ENCODE data around the gene ARHGAP10.

ARHGAP10 gene

DNA sequence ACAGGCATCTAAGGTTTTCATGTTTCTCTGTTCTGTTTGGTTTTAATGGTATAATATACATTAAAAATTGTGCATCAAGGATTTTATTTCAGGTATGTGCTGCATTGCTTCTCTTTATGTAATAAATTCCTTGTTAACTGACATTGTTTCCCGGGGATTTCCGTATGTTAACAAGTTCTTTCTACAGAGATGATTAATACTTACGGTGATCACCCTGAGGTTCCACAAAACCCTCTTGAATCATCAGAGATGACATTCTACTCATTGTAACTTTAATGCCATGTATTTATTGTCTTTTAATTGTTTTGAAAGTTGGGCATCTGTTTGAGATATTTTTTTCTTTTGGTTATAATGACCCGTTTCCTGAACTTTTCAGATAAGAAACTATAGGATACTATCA lies 37.5 kb downstream of the ARHGAP10 start:
- no peaks in the 10 kb centered on the region for H3K27me3 Mint-ChIP-seq
- H3K4me1 Mint-ChIP-seq (ENCODE audit: low read depth) = peaks cover 79% of the 10 kb centered on the region
- intact Hi-C loops (cut with micrococcal nuclease) = loop anchor here (2.0 kb wide), 1 partner anchor 17 kb away; no protein-coding TSS in a partner anchor
- H3K36me3 Mint-ChIP-seq (ENCODE audit: low read depth) = peaks cover 51% of the 10 kb centered on the region
- no peaks in the 10 kb centered on the region for H3K9me3 Mint-ChIP-seq
- H3K4me3 Mint-ChIP-seq = no peak overlapping the region
- H3K27ac Mint-ChIP-seq = peak overlapping the region; percentile 15

DNA sequence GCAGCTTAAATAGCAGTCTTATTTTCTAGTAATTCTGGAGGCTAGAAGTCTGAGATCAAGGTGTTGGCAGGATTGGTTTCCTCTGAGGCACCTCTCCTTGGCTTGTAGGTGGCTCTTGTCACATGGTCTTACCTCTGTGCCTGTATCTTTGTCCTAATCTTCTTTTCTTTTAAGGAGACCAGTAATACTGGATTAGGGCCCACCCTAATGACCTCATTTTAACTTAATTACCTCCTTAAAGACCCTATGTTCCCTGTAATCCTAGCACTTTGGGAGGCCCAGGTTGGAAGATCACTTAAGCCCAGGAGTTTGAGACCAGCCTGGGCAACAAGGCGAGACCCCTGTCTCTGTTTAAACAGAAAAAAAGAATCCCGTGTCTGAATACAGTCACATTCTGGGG lies 38.9 kb downstream of the ARHGAP10 start:
- peaks cover 49% of the 10 kb centered on the region for H3K36me3 Mint-ChIP-seq (ENCODE audit: low read depth)
- H3K27ac Mint-ChIP-seq = no peak overlapping the region
- no peak overlapping the region for H3K4me3 Mint-ChIP-seq
- H3K4me1 Mint-ChIP-seq (ENCODE audit: low read depth) = peaks cover 81% of the 10 kb centered on the region
- no peaks in the 10 kb centered on the region for H3K27me3 Mint-ChIP-seq
- intact Hi-C loops (cut with micrococcal nuclease) = loop anchor here (5.0 kb wide), 1 partner anchor 34 kb away; no protein-coding TSS in a partner anchor
- no peaks in the 10 kb centered on the region for H3K9me3 Mint-ChIP-seq

DNA sequence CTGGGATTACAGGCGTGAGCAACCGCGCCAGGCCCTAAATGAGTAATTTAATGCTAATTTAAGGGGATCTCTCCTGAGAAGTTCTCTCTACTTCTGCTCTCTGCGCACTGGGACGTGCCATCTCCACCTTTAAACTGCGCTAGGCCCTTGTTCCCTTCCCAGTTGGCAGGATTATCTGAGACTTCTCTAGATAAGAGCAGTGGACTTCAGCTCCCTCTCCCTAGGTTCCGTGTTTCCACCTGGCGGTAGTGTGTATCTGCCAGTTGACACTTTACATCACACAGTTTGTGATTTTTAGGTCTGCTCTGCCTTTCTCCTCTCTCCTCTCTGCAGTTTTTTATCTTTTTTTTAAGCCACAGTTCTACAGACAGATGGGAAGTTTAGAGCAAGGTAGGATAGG lies 40.2 kb downstream of the ARHGAP10 start:
- Mint-ChIP-seq H3K27me3 (no peaks in the 10 kb centered on the region), H3K27ac (peak overlapping the region; percentile 68), H3K4me1 (ENCODE audit: low read depth) (peaks cover 90% of the 10 kb centered on the region), H3K36me3 (ENCODE audit: low read depth) (peaks cover 57% of the 10 kb centered on the region), H3K9me3 (no peaks in the 10 kb centered on the region), H3K4me3 (no peak overlapping the region)
- intact Hi-C loops (cut with micrococcal nuclease) = loop anchor here (5.0 kb wide), 1 partner anchor 35 kb away; no protein-coding TSS in a partner anchor

DNA sequence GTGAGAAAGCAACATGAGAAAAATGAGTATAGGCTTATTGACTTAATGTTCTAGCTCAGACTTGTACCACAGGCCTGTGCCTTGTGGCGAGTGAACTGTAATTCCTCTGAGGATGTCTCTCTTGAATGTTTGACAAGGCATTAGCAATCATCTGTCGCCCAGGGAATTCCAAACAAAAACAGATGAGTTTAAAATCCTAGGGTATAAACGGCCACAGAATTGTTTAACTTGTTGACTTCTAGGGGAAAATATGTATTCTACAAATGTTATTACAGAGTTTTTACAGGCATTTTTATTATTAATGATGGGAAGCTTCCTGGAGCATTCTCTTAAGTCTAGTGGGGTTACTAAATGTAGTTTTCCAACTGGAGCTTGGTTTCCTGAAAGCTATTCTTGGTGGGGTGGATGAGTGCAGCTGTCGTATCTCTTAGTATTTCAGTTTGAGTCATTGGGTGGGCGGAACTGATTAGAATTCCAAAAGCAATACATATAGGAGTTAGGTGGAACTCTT lies 40.6 kb downstream of the ARHGAP10 start:
- H3K27ac Mint-ChIP-seq = peak overlapping the region; percentile 68
- no peaks in the 10 kb centered on the region for H3K9me3 Mint-ChIP-seq
- no peak overlapping the region for H3K4me3 Mint-ChIP-seq
- H3K36me3 Mint-ChIP-seq (ENCODE audit: low read depth) = peaks cover 60% of the 10 kb centered on the region
- peaks cover 90% of the 10 kb centered on the region for H3K4me1 Mint-ChIP-seq (ENCODE audit: low read depth)
- intact Hi-C loops (cut with micrococcal nuclease) = loop anchor here (5.0 kb wide), 1 partner anchor 35 kb away; no protein-coding TSS in a partner anchor
- H3K27me3 Mint-ChIP-seq = no peaks in the 10 kb centered on the region

DNA sequence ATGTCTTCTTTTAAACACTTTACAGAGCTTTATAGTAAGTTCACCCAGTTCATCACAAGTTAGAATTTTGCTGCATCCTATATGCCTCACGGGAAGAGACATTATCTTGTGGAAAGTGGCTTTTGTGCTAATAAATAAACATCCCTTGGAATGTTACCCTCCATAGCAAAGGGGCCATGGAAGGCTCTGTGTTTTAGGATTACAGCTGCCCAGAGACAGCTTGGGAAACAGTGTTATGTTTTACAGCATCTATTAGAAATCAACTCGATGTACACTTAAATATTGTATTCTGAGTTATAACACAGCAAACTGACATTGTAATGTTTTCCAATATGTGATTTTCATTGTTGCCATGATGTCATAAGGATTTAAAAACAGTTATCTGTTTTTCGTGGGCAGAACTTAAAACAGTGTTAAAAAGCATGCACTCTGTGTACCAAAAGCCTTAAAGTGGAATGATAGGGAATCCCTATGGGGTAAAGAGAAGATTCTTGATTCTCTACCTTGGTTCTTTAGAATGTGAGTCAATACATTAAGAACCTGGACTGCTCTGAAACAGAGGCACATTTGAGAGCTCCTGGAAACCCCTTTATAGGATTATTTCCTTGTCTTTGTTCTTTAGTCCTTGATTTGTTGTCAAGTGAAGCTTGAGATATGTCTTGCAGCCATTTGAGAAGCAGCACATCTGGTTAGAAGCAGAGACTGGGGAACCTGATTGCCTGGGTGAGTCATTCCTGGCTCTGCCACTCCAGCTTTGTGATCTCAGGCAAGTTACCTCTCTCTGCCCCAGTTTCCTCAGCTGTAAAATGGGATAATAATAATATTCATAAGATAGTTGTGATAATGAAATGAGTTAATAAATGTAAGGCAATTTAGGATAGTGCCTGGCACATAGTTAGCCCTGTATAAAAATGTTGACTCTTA lies 41.6 kb downstream of the ARHGAP10 start:
- no peaks in the 10 kb centered on the region for H3K27me3 Mint-ChIP-seq
- H3K4me1 Mint-ChIP-seq (ENCODE audit: low read depth) = peaks cover 93% of the 10 kb centered on the region
- intact Hi-C loops (cut with micrococcal nuclease) = loop anchor here (5.0 kb wide), 1 partner anchor 36 kb away; no protein-coding TSS in a partner anchor
- H3K9me3 Mint-ChIP-seq = no peaks in the 10 kb centered on the region
- H3K27ac Mint-ChIP-seq = no peak overlapping the region
- H3K4me3 Mint-ChIP-seq = no peak overlapping the region
- peaks cover 70% of the 10 kb centered on the region for H3K36me3 Mint-ChIP-seq (ENCODE audit: low read depth)

DNA sequence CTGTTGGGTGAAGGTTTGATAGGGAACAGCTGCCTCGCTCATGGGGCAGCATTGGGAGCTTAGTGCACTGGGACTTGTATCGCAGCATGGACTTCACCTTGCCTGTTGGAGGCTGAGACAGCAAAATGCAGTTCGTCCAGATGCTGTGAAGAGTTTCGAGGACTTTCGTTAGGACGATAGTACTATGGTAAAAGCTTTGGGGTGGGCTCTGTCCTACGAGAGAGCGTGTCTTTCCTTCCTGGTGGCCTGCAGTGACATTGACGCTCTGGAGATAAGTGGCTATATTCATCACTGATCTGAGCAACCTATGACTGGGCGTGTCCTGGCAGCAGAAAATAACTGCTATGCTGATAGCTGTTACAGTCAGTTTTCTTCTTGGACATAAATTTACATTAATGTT lies 44.8 kb downstream of the ARHGAP10 start:
- H3K27ac Mint-ChIP-seq = no peak overlapping the region
- H3K27me3 Mint-ChIP-seq = no peaks in the 10 kb centered on the region
- no peak overlapping the region for H3K4me3 Mint-ChIP-seq
- peaks cover 92% of the 10 kb centered on the region for H3K4me1 Mint-ChIP-seq (ENCODE audit: low read depth)
- intact Hi-C loops (cut with micrococcal nuclease) = loop anchor here (5.0 kb wide), 2 partner anchors 36 to 51 kb away; no protein-coding TSS in a partner anchor
- peaks cover 70% of the 10 kb centered on the region for H3K36me3 Mint-ChIP-seq (ENCODE audit: low read depth)
- no peaks in the 10 kb centered on the region for H3K9me3 Mint-ChIP-seq

DNA sequence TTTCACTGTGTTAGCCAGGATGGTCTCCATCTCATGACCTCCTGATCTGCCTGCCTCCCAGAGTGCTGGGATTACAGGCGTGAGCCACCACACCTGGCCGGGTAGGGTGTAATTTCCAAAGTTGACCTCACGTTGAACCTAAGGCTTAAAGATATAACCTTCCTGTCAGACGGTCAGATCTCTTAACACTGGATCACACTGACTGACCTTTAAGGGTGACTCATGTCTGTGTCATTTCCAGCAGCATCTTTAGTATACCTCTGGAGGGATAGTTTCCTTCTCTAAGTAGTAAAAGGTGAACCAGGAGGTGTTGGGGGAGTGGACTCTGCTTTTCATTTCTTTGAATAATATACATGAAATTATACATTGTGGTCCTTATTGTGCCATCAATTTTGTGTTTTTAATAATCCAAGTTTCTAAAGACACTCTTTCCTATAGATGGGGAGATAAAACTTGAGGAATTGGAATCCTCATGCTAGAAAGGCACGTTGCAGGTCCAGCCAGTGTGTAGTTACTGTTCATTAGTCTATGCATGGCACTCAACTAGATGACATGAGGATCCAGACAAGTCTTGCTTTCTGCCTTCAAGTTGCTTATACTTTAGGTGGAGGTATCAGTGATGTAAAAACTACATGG lies 45.7 kb downstream of the ARHGAP10 start:
- intact Hi-C loops (cut with micrococcal nuclease) = loop anchor here (5.0 kb wide), 2 partner anchors 35 to 50 kb away; no protein-coding TSS in a partner anchor
- Mint-ChIP-seq H3K4me1 (ENCODE audit: low read depth) (peaks cover 90% of the 10 kb centered on the region), H3K9me3 (no peaks in the 10 kb centered on the region), H3K27me3 (no peaks in the 10 kb centered on the region), H3K4me3 (no peak overlapping the region), H3K36me3 (ENCODE audit: low read depth) (peaks cover 62% of the 10 kb centered on the region), H3K27ac (peak overlapping the region; percentile 89)

DNA sequence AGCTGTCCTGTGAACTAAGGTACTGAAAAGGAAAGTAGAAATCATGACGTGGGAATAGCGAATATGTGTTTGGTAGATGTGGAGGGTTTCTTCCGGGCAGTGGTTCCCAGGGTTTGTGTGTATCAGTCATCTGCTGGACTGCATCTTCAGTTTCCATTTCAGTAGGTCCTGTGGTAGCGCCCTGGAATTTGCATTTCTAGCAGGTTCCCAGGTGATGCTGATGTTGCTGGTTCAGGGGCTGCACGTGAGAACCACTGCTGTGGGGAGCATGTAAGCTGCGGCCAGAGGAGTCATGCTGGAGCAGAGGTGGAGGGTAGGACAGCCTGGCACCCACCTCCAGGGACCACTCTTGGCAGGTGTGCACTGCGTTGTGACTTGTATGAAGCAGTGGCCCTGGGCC lies 47.1 kb downstream of the ARHGAP10 start:
- H3K36me3 Mint-ChIP-seq (ENCODE audit: low read depth) = peaks cover 61% of the 10 kb centered on the region
- intact Hi-C loops (cut with micrococcal nuclease) = loop anchor here (5.0 kb wide), 2 partner anchors 33 to 48 kb away; no protein-coding TSS in a partner anchor
- H3K27me3 Mint-ChIP-seq = no peaks in the 10 kb centered on the region
- peak overlapping the region; percentile 13 for H3K4me3 Mint-ChIP-seq
- peak overlapping the region; percentile 89 for H3K27ac Mint-ChIP-seq
- peaks cover 80% of the 10 kb centered on the region for H3K4me1 Mint-ChIP-seq (ENCODE audit: low read depth)
- no peaks in the 10 kb centered on the region for H3K9me3 Mint-ChIP-seq

DNA sequence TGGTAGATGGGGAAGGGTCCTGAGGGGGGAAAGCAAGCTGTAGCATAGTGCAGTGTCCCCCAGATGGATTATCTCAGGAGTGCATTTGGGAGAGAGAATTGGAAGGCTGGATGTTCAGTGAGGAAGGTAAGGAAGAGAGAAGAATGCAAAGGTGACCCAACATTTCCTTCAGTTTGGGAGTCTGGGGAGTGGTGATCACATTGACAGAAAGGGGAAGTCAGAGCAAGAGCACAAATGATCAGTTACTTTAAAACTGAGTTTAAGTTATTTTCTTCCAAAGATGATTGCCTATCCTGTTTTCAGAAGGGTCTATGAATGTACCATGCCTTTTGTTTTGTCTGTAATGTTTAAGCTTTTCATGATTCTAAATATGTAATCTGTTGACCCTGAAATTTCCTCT lies 47.6 kb downstream of the ARHGAP10 start:
- no peaks in the 10 kb centered on the region for H3K9me3 Mint-ChIP-seq
- no peaks in the 10 kb centered on the region for H3K27me3 Mint-ChIP-seq
- peak overlapping the region; percentile 13 for H3K4me3 Mint-ChIP-seq
- H3K4me1 Mint-ChIP-seq (ENCODE audit: low read depth) = peaks cover 75% of the 10 kb centered on the region
- intact Hi-C loops (cut with micrococcal nuclease) = loop anchor here (5.0 kb wide), 2 partner anchors 33 to 48 kb away; no protein-coding TSS in a partner anchor
- peaks cover 56% of the 10 kb centered on the region for H3K36me3 Mint-ChIP-seq (ENCODE audit: low read depth)
- H3K27ac Mint-ChIP-seq = peak overlapping the region; percentile 89

DNA sequence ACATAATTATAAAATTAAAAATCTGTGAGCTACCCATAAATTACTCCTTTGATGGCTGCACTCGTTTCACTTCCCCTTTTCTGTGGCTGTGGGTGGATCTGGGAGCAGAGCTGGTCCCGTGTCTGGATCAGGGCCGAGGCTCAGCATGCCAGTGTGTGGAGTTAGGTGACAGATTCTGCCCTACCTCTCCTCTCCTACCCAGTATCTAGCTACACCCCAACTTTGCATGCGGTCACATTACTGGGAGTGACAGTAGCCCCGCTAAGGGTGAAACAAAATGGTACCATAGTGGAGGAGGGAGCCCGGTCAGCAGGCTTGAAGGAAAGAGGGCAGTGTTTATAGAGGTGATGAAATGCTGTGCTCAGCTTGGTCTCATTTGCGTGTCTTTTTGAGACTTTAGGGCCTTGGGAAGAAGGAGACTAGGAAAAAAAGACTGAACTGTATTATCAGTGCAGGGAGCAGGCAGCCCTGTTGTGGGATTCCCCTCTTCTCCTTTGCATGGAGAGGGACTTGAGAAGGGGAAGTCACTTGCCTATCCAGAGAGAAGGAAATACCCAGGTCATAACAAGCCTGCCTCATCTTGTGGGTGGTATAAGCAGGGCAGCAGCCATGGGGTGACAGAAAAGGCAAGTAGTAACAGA lies 48.4 kb downstream of the ARHGAP10 start:
- Mint-ChIP-seq H3K9me3 (no peaks in the 10 kb centered on the region), H3K4me3 (peak overlapping the region; percentile 63), H3K36me3 (ENCODE audit: low read depth) (peaks cover 48% of the 10 kb centered on the region), H3K4me1 (ENCODE audit: low read depth) (peaks cover 71% of the 10 kb centered on the region), H3K27me3 (no peaks in the 10 kb centered on the region), H3K27ac (peak overlapping the region; percentile 89)
- intact Hi-C loops (cut with micrococcal nuclease) = no loop called here

DNA sequence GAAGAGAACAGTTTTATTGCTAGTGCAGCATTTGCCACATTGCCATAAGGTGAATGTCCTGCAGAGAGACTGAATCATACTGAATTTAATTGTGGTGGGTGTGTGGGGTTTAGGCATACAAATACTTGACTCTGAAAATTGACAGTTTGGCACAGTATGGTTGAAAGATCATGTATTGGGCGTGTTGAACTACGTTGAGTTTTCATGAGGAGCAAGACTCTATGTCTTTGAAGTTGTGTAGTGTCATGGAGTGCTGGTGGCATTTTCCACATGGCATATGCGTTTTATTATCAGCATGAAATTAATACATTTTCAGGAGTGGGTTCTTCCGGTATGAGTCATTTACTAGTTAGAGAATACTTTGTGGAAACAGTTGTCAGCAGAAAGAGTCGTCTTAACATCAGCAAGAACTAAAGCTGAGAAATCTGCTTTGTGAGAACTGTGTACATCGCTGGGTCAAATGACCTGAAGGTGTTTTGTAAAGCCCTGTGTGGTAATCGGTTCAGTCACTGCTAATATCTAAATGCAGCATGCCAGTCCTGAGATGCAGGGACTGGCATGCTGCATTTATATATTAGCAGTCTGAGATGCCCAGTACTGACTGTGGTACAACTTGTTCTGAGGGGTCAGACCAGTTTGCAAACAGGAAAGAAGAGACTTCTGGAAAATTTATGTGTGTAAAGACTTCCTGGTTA lies 50.3 kb downstream of the ARHGAP10 start:
- H3K9me3 Mint-ChIP-seq = no peaks in the 10 kb centered on the region
- peaks cover 45% of the 10 kb centered on the region for H3K36me3 Mint-ChIP-seq (ENCODE audit: low read depth)
- no peaks in the 10 kb centered on the region for H3K27me3 Mint-ChIP-seq
- H3K27ac Mint-ChIP-seq = peak overlapping the region; percentile 89
- no peak overlapping the region for H3K4me3 Mint-ChIP-seq
- H3K4me1 Mint-ChIP-seq (ENCODE audit: low read depth) = peaks cover 71% of the 10 kb centered on the region
- intact Hi-C loops (cut with micrococcal nuclease) = no loop called here

DNA sequence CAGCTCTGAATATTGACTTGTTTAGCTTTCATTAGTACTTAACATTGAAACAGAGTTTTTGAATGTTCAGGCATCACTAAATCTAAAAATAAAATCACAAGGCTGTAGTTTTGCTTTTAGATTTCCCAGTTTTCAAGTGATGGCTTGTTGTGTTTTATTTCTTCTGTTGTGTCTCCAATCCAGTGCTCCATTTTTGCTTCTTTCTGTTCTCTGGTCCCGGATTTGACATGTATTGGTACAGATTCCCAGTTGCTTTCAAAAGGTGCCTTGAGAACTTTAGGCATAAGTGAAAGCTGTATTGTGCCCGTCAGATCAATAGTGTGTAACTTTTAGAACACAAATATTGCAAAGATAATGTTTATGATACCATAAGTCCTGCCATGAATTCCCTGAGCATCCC lies 53.2 kb downstream of the ARHGAP10 start:
- Mint-ChIP-seq H3K27me3 (no peaks in the 10 kb centered on the region), H3K27ac (peak overlapping the region; percentile 88), H3K36me3 (ENCODE audit: low read depth) (peaks cover 33% of the 10 kb centered on the region), H3K4me1 (ENCODE audit: low read depth) (peaks cover 69% of the 10 kb centered on the region), H3K9me3 (no peaks in the 10 kb centered on the region), H3K4me3 (no peak overlapping the region)
- intact Hi-C loops (cut with micrococcal nuclease) = no loop called here

DNA sequence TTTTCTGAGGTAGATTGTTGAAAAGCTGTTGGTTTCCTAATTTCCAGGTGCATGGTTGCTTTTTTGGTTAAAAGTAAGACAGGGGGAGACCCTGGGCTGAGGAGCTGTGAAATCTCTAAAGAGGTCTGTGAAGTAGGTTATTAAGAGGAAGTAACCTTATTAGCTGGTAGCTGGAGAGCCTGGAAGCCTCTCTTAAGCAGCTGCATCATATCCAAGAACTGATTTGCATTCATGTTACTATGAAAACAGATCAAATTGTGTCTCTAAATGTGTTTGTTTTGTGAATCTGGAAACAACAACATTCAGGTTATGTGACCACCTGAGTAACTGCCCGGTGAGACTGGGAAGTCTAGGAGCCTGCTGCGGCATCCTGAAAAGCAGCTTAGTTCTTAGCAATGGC lies 54.1 kb downstream of the ARHGAP10 start:
- intact Hi-C loops (cut with micrococcal nuclease) = loop anchor here (2.0 kb wide), 1 partner anchor 17 kb away; no protein-coding TSS in a partner anchor
- Mint-ChIP-seq H3K4me3 (no peak overlapping the region), H3K36me3 (ENCODE audit: low read depth) (peaks cover 27% of the 10 kb centered on the region), H3K27me3 (no peaks in the 10 kb centered on the region), H3K9me3 (no peaks in the 10 kb centered on the region), H3K4me1 (ENCODE audit: low read depth) (peaks cover 61% of the 10 kb centered on the region), H3K27ac (peak overlapping the region; percentile 88)
